Esophagus squamous epithelium (tissue), 5 donors: ENCODE data around the gene HTR3E. TPM values are rescaled to one million over a fixed set of nuclear protein-coding genes. Genes with fewer than 3 reads are reported as not detected.

Source experiments
- DNase-seq: peaks from one replicate; lab custom pipeline; 2025; lab: John Stamatoyannopoulos, UW
- H3K27ac ChIP-seq, 4 donors: fragments of 200-600 bp; sonication (generic); one replicate each; pipeline ENCODE4 v1.5.1; 2016 to 2019; ENCODE audit warnings: mild to moderate bottlenecking in 1 of 4
- H3K27me3 ChIP-seq, 4 donors: fragments of 200-600 bp; sonication (generic); 1 replicate in 3 of 4; 2 replicates in 1 of 4; pipeline versions ENCODE4 v1.5.1 to v1.6.0; 2017 to 2021; ENCODE audit warnings: antibody characterized with exemption in 1 of 4
- H3K36me3 ChIP-seq, 3 donors: fragments of 200-600 bp; sonication (generic); one replicate each; pipeline ENCODE4 v1.5.1; 2016 to 2019
- H3K4me1 ChIP-seq, 3 donors: fragments of 200-600 bp; sonication (generic); one replicate each; pipeline ENCODE4 v1.5.1; 2017 to 2019
- H3K4me3 ChIP-seq, 4 donors: fragments of 200-600 bp; sonication (generic); 1 replicate in 3 of 4; 2 replicates in 1 of 4; pipeline ENCODE4 v1.5.1; 2016 to 2019; ENCODE audit warnings: mild to moderate bottlenecking in 2 of 4, moderate library complexity in 1 of 4
- H3K9me3 ChIP-seq, 3 donors: fragments of 200-600 bp; sonication (generic); one replicate each; pipeline ENCODE4 v1.5.1; 2016 to 2019
- CTCF ChIP-seq, 6 experiments: fragments of 450-650 bp in 4 of 6; fragments of 200-600 bp in 2 of 6; sonication (generic) in 2 of 6; IDR thresholded peaks; one replicate each; pipeline ENCODE4 v1.5.1; 2016 to 2019; ENCODE audit warnings: antibody characterized with exemption in 6 of 6, mild to moderate bottlenecking in 4 of 6, moderate library complexity in 4 of 6
- POLR2A ChIP-seq, 4 donors: fragments of 450-650 bp; IDR thresholded peaks; one replicate each; pipeline ENCODE4 v1.6.1; 2017; ENCODE audit warnings: antibody characterized with exemption in 4 of 4, mild to moderate bottlenecking in 4 of 4, moderate library complexity in 3 of 4
- WGBS, 2 donors: methylation state at CpG; one replicate each; pipeline ENCODE4 v1.1.5; 2018; 5-methylcytosine and 5-hydroxymethylcytosine counted together
- intact Hi-C: fragments of 100-400 bp; cut with DNase I; formaldehyde crosslinking; loops from one replicate; pipeline ENCODE4 v1.15.0; 2022
- small RNA-seq, 4 donors: library from RNA; depleted of rRNA; stranded (forward); fragments of <200 nt; gene quantifications; one replicate each; pipeline ENCODE3, GENCODE V24; 2016
- total RNA-seq, 4 donors: library from RNA; depleted of rRNA; stranded (reverse); fragments of >200 nt; gene quantifications; one replicate each; pipeline ENCODE4 v1.1.0, GENCODE V29; 2016
- donor health status: DM: yes; HTN: yes; CAD: no.

The HTR3E gene
- total RNA-seq, 4 donors from 2014 or later, result not detected

GRCh38 chr3:184154885-184155643 lies 58.2 kb downstream of the HTR3E start, which contains the start of gene DVL3:
Gene DVL3 (plus strand): TSS chr3:184155377. CDS start chr3:184155636, 259 bp downstream.
- no peak for DNase-seq
- TF ChIP-seq CTCF (IDR thresholded peaks at IDR 0.05) (no peak), POLR2A (IDR thresholded peaks at IDR 0.05) (peak in 2 of 4 donors; percentile 36 to 39)
- intact Hi-C loops, result no loop called here
- Histone ChIP-seq H3K27me3 (no peaks in the 10 kb centered on the region), H3K9me3 (no peaks in the 10 kb centered on the region), H3K4me3 (peak within 1 kb of the TSS; percentile 67 to 97 (median 84)), H3K36me3 (no peaks in the 10 kb centered on the region), H3K4me1 (peaks cover 15 to 57% (median 34%) of the 10 kb centered on the region in 3 donors), H3K27ac (peak within 1 kb of the TSS; percentile 89 to 94 (median 92))
- 0 to 5% methylated on average over 1 to 7 of the region's 84 CpGs for WGBS, 2 donors

- Histone ChIP-seq H3K4me3 (peak overlapping the region; percentile 67 to 97 (median 84)), H3K9me3 (no peaks in the 10 kb centered on the region), H3K4me1 (peaks cover 15 to 65% (median 42%) of the 10 kb centered on the region in 3 donors), H3K27me3 (no peaks in the 10 kb centered on the region), H3K27ac (peak overlapping the region; percentile 89 to 94 (median 92)), H3K36me3 (no peaks in the 10 kb centered on the region)
- DNase-seq, result no peak
- no peak for TF ChIP-seq CTCF (IDR thresholded peaks at IDR 0.05)
- TF ChIP-seq POLR2A (IDR thresholded peaks at IDR 0.05), result no peak
- 0% methylated on average over 20 to 24 of the region's 47 CpGs for WGBS, 2 donors
- intact Hi-C loops, result no loop called here
Observed at GRCh38 chr3:184155644-184156521, 59.0 kb downstream of the HTR3E start.

GRCh38 chr3:184156522-184156955 lies 59.7 kb downstream of the HTR3E start:
- DNase-seq, result no peak
- Histone ChIP-seq H3K4me3 (peak overlapping the region; percentile 67 to 97 (median 84)), H3K27ac (peak overlapping the region; percentile 89 to 94 (median 92)), H3K36me3 (no peaks in the 10 kb centered on the region), H3K9me3 (no peaks in the 10 kb centered on the region), H3K4me1 (peaks cover 15 to 72% (median 43%) of the 10 kb centered on the region in 3 donors), H3K27me3 (no peaks in the 10 kb centered on the region)
- TF ChIP-seq CTCF (IDR thresholded peaks at IDR 0.05), result no peak
- TF ChIP-seq POLR2A (IDR thresholded peaks at IDR 0.05), result no peak
- intact Hi-C loops, result no loop called here
- WGBS, 2 donors, result 0% methylated on average over 1 of the region's 6 CpGs

Small RNAs within 50 kb of the gene (small RNA-seq; reads per million reads assigned to genes)
- 0 reads per million in 4 donors for gene RF00019

Other genes starting within 250 kb of the HTR3E start
- 10 to 100 TPM; 23.3 to 45.0 (median 39.7) TPM for gene PARL, start 212.2 kb upstream of the HTR3E start, total RNA-seq
- gene ABCC5, start 79.2 kb upstream of the HTR3E start, total RNA-seq, result 10 to 100 TPM; 34.3 to 50.2 (median 40.4) TPM
- gene HTR3D, start 65.3 kb upstream of the HTR3E start, total RNA-seq, result not detected
- gene HTR3C, start 44.0 kb upstream of the HTR3E start, total RNA-seq, result not detected
- 10 to 100 TPM; 27.2 to 51.5 (median 42.1) TPM for gene EIF2B5, start 38.3 kb downstream of the HTR3E start, total RNA-seq
- 10 to 100 TPM; 28.9 to 45.2 (median 34.4) TPM for gene DVL3, start 58.3 kb downstream of the HTR3E start, total RNA-seq
- 100 to 1,000 TPM; 139 to 212 (median 208) TPM for gene AP2M1, start 77.8 kb downstream of the HTR3E start, total RNA-seq
- gene ABCF3, start 89.1 kb downstream of the HTR3E start, total RNA-seq, result 10 to 100 TPM; 31.4 to 63.1 (median 40.5) TPM
- under 1 TPM in 1 of 4 donors, not detected in 3; 0.22 TPM for gene VWA5B2, start 132.5 kb downstream of the HTR3E start, total RNA-seq
- 10 to 100 TPM; 45.8 to 63.9 (median 54.6) TPM for gene ALG3, start 151.9 kb downstream of the HTR3E start, total RNA-seq
- gene EEF1AKMT4, start 152.6 kb downstream of the HTR3E start, total RNA-seq, result 10 to 100 TPM in 2 of 4 donors, 1 to 10 TPM in 2; 8.1 to 13.4 (median 10.3) TPM
- gene CAMK2N2, start 164.5 kb downstream of the HTR3E start, total RNA-seq, result not detected
- not detected for gene ECE2, start 179.0 kb downstream of the HTR3E start, total RNA-seq
- gene PSMD2, start 202.2 kb downstream of the HTR3E start, total RNA-seq, result 100 to 1,000 TPM; 209 to 362 (median 235) TPM
- 100 to 1,000 TPM; 272 to 462 (median 352) TPM for gene EIF4G1, start 217.5 kb downstream of the HTR3E start, total RNA-seq
- gene FAM131A, start 240.5 kb downstream of the HTR3E start, total RNA-seq, result 10 to 100 TPM in 2 of 4 donors, 1 to 10 TPM in 2; 7.4 to 20.2 (median 10.4) TPM